NK-92 treated with Interleukin-12 subunit alpha and Interleukin-12 subunit beta, amount 100 ng/mL, for 24 hours (cell line): ENCODE data around the gene ALOX15.
"Not testable (repeated sequence)": the region's sequence is repeated elsewhere in the genome, so short reads cannot be mapped to it uniquely, and the experiment has no call there.

Experiments
- DNase-seq: peaks from one replicate; lab custom pipeline; 2025; lab: John Stamatoyannopoulos, UW

Gene ALOX15, protein sequence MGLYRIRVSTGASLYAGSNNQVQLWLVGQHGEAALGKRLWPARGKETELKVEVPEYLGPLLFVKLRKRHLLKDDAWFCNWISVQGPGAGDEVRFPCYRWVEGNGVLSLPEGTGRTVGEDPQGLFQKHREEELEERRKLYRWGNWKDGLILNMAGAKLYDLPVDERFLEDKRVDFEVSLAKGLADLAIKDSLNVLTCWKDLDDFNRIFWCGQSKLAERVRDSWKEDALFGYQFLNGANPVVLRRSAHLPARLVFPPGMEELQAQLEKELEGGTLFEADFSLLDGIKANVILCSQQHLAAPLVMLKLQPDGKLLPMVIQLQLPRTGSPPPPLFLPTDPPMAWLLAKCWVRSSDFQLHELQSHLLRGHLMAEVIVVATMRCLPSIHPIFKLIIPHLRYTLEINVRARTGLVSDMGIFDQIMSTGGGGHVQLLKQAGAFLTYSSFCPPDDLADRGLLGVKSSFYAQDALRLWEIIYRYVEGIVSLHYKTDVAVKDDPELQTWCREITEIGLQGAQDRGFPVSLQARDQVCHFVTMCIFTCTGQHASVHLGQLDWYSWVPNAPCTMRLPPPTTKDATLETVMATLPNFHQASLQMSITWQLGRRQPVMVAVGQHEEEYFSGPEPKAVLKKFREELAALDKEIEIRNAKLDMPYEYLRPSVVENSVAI

DNA sequence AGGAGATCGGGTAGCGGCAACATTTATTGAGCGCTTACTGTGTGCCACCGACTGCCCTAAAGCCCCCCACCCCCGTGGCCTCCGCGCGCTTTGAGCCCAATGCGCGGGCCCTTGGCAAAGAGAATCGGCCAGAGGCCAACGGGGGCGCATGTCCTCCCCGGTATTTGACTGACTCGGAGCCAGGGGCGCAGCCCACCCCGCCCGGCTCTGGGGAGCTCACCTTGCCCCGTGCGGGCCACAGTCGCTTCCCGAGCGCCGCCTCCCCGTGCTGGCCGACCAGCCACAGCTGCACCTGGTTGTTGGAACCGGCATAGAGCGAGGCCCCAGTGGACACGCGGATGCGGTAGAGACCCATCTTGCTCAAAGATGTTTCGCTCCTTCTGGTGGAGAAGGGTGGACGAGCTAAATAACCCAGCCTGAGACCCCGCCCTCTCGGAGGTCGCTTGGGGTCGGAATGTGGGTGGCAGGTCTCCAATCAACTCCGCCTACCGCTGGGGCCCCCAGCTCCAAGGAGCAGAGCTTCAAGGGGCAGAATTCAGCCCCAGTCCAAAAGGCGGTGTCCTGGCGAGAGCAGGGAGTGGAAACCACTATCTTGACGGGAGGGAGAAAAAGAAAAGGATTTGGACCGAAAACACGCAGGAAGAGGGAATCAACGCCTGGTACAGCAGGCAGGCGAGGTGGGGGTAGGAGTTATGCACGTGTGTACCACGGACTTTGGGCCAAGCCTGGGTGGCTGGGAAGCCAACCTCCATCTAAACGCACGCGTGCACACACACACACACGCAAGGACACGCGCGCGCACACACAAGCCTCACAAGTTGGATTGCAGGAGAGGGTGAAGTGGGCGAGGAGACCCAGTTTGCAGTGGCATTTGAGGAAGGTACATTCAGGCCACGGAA, at the start of gene ALOX15:
Gene ALOX15, minus strand, starts transcription at position 382 of the 899 bp plus-strand sequence. Its CDS starts 27 bp downstream, at position 355.
- no peak for DNase-seq

DNA sequence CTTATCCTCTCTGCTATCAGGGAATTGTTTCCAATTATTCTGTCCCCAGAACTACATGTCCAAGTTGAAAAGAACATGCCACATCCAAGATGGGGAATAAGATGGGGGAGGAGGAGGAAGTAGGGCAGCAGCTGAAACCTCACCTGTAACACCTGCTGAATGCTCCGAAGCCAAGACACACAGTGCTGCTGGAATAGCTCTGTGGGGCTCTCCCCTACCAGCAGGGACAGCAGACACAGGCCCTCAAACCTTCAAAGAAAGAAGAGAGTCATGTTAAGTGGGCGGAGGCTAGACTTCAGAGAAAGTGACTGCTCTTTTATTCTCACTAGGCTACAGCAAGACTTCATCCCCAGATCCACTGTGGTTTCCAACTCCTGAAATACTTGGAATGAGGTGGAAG, 49.3 kb upstream of the ALOX15 start:
- no peak for DNase-seq

GRCh38 chr17:4689872-4690271, 48.4 kb upstream of the ALOX15 start:
- DNase-seq = not testable (repeated sequence)

DNA sequence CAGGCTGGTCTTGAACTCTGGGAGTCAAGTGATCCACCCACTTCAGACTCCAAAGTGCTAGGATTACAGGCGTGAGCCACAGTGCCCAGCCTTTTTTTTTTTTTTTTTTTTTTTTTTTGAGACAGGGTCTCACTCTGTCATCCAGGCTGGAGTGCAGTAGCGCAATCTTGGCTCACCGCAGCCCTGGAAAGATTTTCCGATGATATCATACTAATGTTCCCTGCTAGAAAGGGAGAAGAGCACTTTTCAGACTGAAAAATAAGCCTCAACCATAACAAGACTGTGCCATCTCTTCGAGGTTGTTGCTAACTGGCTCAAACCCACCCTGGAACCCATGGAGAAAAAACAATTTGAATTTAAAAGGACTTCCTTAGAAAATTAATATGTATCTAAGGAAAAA, 42.3 kb upstream of the ALOX15 start:
- DNase-seq = not testable (repeated sequence)

DNA sequence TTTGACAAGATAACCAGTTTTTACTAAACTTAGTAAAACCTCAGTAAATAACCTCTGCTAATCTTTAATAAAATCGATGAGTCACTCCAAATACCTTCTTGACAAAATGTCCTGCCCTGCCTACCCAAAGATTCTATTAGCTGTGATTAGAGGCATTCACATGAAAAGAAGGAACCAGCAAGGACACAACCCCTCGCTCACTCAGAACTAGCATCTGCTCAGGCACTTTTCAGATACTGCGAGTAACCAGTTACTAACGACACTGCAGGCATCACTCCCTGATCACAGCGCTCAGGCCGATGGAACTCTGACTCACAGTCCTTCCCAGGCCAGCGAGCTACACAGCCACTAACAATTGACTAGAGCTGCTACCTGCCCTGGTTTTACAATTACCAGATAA, 38.2 kb upstream of the ALOX15 start:
- no peak for DNase-seq

- no peak for DNase-seq
These were observed 37.1 kb upstream of the ALOX15 start for GRCh38 chr17:4678448-4679026.

DNA sequence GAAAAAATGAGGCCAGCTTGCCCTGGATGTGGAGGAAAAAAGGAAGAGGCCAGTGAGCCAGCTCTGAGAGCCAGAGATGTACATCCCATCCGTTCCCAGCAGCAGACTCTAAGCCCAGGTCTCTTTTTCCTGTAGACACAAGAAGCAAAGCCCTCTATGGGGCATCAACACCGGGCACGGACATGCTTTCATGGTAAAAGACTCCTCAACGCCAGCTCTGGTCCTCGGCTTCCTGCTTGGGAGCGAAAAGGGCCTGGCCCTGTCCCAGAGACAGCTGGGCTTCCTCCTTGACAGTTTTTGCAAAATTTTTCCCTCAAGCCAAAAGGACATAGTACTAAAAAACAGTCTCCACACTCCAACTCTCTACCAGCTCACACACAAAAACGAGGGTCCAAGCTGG, 35.3 kb upstream of the ALOX15 start:
- DNase-seq = no peak

DNA sequence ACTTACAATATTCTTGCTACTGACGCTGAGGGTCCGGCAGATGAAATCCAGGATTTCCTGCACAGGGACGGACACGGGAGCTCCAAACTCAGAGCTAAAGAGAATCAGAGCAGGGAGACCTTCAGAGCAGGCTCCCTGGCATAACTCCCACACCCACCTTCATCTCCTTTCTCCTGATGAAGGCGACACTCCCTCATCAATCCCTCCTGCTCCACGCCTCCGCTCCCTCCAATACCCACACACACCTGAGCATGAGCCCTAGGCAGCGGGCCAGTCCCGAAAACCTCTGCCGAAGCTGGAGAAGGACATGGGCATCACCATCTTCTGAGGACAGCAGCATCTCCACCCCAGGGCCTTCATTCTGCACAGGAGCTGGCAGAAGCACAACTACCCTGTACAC, 34.3 kb upstream of the ALOX15 start:
- no peak for DNase-seq

GRCh38 chr17:4674685-4674998, 33.2 kb upstream of the ALOX15 start:
- DNase-seq = no peak

GRCh38 chr17:4673986-4674684, 32.7 kb upstream of the ALOX15 start:
- DNase-seq = no peak

DNA sequence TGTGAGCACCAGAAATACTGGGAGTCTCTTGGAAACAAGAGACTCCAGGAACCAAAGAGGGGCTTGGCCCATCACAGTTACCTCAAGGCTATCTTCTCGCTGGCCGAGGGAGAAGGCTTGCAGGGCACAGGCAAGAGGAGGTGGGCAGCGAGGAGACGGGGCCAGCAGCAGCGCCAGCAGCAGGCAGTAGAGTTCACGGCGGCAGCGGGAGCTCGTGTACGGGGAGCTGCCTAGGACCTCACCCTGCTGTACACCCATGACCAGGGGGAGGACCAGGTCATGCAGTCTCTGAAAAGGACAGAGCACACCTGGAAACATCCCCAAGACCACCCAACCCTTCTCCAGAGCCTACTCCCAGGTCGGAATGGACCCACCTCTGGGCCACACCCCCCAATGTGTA, 31.7 kb upstream of the ALOX15 start:
- DNase-seq = no peak

DNA sequence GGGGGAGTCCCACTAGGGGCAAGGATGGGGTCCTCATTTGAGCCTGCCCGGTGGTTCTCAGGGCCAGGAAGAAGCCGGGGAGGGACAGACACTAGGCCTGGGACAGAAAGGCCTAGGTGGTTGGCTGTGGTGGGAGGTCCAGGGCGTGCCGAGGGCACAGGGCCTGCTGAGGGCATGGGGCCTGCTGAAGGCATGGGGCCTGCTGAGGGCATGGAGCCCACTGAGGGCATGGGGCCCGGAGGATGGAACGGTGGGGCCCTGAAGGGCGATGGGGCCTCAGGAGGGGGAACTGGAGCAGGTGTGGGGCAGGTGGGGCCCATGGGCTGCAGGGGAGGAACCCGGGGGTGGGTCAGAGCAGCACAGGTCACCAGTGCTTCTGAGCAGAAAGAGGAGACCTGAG, 31.3 kb upstream of the ALOX15 start:
- no peak for DNase-seq

DNA sequence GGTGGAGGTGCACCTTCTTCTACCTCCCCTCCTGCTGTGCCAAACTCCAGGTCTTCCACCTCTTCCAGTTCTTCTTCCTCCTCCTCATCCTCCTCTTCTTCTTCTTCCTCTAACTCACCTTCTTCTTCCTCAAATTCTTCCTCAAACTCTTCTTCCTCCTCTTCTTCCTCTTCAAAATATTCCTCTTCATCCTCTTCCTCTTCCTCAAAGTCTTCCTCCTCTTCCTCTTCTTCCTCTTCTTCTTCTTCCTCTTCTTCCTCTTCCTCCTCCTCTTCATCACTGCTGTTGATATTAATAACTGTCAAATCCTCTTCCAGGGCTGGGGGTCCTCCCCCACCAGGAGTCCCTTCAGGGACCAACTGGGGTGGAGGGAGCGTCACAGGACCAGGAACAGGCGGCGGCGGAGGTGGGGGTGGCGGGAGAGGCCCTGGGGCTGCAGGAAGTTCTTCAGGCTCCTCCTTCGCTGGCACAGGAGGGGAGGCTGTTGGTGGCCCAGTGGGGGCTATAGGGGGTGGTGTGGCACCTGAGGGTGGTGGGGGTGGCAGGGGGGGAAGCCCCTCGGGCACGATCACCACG, 30.7 kb upstream of the ALOX15 start:
- DNase-seq = no peak

DNA sequence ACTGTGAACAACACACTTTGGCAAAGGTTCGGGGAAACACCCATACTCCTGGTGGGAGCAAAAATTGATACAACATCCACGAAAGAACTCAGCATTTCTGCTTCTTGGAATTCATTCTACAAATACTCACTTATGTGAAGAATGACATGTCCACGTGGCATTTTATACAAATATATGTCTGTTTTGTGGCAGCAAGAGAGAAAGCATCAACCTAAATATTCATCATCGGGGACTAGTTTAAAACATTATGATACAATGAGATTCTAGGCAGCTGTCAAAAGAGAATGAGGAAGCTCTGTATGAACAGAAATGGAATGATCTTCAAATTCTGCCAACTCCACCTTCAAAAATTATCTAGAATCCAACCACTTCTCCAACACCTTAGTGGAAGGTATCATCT, 25.7 kb upstream of the ALOX15 start:
- no peak for DNase-seq

- DNase-seq = no peak
These were observed 24.8 kb upstream of the ALOX15 start for GRCh38 chr17:4666296-4666695.

- no peak for DNase-seq
These were observed 23.5 kb upstream of the ALOX15 start for GRCh38 chr17:4665027-4665426.

DNA sequence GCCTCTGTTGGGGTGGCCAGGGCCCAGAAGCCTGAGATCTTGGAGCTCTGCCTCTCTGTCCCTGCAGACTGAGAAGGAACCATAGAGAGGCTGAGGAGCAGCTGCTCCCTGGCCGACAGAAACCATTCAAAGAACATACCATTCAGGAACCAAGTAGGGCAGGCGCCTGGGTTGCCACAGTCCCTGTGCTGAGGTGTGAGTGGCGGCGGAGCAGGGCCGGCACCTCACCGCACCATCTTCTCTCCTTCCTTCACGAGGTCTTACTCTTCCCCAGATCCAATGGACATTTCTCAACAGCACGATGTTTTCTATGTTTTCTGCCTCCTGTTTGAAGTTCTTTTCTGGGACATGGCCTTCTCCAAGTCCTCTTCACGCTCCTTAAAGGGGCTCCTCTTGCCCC, 22.8 kb upstream of the ALOX15 start:
- no peak for DNase-seq

DNA sequence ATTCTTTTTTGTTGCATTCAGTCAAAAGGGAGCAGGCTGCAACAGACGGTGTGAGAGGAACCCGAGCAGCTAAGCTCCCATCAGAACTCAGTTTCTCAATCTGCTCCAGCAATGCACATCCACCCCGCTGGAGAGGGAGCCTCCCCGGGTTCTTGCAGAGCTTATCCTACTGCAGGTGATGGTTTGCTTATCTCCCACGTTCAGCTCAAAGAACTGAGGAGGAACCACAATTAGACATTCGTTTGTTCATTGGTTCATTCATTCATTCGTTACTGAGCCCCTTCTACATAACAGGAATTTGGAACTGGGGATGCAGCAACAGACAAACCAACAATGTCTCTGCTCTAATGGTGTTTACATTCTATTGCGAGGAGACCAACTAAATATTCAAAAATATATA, 22.2 kb upstream of the ALOX15 start:
- DNase-seq = no peak

DNA sequence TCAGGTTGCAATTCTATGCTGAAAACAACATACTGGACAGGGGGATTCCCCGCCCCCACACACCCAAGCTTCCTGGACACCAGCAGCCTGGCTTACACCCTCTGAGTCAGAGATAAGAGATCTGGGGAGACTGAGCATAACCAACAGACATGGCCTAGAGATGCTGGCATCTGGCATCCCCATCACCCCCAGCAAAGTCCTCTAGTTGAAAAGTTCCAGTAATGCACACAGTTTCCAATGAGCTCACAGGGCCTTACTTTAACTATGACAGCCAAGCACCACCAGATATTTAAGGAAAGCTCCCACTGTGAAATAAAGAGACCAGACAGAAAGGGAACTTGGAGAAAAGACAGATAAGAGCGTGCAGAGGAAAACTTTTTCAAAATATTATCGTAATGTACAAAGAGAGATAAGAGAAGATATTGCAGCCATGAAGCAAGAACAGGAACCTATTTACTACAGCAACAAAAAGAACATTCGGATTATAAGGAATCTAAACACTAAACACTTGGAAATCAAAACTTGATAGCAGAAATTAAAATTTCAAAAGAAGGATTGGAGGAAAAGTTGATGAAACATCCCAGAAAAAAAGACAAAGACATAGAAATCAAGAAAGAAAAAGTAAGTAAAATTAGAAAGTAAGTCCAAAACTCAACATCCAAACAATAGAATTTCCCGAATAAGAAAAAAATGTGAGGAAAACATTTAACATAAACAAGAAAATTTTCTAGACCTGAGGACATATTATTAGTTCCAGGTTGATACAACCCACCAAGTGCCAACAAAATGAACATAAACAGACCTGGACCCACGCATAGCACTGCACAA, 17.2 kb upstream of the ALOX15 start:
- DNase-seq = peak; percentile 2

DNA sequence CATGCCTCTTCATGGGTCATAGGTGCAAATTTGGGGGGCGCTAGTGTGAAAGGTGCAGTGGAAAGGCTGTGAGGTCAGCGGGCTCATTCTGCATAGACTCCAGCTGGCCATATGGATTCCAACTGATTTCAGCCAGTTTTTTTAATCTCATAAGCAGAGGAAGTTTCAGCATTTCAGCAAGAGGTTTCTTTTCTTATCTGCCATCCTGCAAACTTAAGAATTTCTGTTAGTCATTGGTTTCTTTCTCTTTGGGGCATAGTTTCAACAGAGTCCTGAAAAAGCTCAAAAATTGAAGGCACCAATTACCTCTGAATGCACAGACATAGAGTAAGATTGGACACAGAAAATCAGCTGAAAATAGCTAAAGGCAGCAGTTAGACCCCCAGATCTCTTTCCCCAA, 16.2 kb upstream of the ALOX15 start:
- no peak for DNase-seq

DNA sequence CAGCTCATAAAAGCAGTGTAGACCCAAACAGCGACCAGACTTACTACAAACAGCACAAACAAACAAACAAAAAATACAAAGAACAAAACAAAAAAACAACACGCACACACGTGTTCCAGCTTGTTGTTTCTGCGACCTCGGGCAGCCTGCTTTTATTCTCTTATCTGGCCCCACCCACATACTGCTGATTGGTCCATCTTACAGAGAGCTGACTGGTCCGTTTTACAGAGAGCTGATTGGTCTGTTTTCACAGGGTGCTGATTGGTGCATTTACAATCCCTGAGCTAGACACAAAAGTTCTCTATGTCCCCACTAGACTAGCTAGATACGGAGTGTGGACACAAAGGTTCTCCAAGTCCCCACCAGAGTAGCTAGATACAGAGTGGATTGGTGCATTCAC, 14.5 kb upstream of the ALOX15 start:
- DNase-seq = not testable (repeated sequence)
